ENCODE results near the gene CYP2C9.

DNA sequence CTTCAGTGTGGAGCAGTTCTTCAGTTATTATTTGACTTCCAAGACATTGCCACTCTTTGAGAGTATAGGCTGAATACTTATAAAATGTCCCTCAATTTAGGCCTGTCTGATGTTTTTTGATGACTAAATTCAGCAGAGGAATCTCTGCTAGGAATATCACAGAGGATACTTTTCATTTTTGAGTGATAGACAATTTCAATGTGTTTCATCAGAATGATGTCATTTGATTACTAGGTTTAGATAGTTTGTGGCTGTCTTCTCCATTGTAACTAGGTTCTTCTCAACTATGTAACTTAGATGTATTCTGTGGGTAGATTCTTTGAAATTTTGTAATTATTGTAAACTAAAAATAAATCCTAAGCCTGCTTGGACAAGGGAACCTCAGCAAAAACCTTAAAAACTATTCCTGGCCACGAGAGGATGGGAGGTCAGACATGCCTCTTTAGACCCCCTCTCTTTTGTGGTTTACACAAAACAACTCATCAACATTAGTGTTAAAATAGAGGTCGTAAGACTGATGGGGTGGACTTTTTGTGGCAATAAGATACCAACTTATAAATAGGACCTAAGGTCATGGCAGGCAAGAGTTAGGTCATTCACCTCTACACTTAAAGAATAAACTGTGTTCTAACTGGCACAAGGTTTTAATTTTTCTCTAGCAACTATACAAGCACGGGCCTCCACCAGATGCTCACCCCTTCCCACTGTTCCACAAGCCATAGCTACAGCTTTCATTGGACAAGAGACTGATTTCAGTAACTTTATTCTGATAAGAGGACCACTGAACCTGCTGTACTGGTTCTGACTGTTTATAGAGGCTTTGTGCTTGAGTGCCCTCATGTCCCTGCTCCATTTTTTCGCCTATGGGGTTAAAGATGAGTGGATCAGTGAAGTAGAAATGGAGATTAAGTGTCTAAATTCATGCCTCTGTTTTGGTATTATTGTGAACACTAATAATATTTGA, 97.2 kb downstream of the CYP2C9 start:
- TF ChIP-seq CTCF (IDR thresholded peaks at IDR 0.05; ENCODE audit: low read depth, low read length, poor library complexity, severe bottlenecking): no peak
- TF ChIP-seq EZH2phosphoT487 (IDR thresholded peaks at IDR 0.05; ENCODE audit: borderline replicate concordance, low read length): no peak

Data from DOHH2 (cell line).